OCI-LY1 (cell line): ENCODE results near the gene IMPDH2.

Experiments used
- EZH2 ChIP-seq: fragments of 200-600 bp; sonication (generic), shearing (Covaris generic); IDR thresholded peaks from 2 replicates; pipeline ENCODE4 v1.8.0; 2017; ENCODE audit warnings: borderline replicate concordance, mixed run types, mild to moderate bottlenecking, antibody characterized with exemption, low read length, moderate library complexity, mixed read lengths
- TF ChIP-seq, protein P1 (sequence below): fragments of 200-600 bp; sonication (generic), shearing (Covaris generic); IDR thresholded peaks from 2 replicates; pipeline ENCODE4 v1.5.1; 2017; ENCODE audit warnings: mild to moderate bottlenecking, antibody characterized with exemption, low read length, moderate library complexity, mixed read lengths

DNA sequence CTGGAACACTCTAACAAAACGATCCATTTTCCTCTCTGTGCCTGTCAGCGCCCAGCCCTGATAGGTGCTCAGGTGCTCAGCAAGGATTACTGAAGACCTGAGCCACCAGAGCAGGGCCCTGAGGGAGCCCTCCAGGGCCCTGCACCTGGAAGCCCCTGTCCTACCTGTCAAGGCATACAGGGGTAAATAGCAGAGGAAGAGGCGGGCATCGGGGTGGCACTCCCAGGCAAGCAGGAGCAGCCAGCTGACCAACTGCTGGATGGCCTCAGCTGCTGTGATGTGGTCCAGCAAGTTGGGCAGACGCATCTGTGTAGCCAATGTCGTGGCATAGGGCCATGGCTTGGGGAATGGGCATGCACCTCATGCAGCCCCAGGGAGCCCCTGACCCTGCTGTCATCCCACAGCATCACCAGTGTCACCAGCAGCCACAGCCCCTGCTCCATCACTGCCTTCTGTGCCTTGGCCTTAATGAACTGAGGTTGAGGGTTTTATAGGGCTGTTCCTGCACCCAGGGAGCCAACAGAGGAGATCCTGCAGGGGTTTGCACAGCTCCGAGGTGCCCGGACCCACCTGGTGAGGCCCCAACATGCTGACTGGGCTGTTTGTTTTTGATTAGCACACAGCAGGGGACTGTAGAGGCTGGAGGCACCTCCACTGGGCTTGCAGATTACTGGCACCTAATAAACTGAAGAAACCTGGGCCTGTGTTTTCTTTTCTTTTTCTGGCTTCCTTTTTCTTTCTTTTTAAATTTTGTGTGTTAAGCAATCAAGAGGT, 29.9 kb downstream of the IMPDH2 start:
- TF ChIP-seq, protein P1, sequence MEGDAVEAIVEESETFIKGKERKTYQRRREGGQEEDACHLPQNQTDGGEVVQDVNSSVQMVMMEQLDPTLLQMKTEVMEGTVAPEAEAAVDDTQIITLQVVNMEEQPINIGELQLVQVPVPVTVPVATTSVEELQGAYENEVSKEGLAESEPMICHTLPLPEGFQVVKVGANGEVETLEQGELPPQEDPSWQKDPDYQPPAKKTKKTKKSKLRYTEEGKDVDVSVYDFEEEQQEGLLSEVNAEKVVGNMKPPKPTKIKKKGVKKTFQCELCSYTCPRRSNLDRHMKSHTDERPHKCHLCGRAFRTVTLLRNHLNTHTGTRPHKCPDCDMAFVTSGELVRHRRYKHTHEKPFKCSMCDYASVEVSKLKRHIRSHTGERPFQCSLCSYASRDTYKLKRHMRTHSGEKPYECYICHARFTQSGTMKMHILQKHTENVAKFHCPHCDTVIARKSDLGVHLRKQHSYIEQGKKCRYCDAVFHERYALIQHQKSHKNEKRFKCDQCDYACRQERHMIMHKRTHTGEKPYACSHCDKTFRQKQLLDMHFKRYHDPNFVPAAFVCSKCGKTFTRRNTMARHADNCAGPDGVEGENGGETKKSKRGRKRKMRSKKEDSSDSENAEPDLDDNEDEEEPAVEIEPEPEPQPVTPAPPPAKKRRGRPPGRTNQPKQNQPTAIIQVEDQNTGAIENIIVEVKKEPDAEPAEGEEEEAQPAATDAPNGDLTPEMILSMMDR, result no peak
- no peak for TF ChIP-seq EZH2
